Measurements from ENCODE around the gene TAOK2.

Gene TAOK2

DNA sequence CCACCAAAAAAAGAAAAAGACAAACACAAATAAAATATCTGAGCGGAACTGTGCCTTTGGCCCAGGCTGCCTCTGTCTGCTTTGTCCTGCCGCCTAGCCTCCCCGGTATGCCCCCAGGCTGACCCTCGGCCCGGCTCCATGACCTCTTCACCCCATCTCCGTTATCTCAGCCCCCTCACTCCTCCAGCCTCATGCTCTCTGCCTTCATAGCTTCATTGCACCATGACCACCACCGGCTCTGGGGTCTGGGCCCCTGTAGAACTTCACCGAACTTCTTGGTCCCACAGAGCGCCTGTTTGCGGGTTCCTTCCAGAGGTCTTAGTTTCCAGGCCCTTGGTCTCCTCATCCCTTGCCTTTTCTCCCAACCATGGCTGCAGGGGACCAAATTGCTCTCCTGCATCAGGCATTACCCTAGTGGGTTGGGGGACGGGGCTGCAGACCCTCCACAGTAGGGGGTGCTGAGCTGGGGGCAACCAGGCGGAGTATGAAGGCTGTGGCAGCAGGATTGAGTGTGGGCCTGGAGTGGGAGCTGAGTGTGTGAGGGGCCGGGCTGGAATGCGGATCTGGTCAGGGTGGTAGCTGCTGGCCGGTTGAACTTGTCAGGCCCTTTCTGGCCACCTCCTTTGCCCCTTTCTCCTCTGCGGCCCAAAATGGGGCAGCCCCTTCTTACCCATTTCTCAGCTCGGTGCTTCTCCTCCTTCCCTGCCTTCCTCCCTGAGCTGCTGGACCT, 14.8 kb downstream of the TAOK2 start:
- no peak for DNase-seq

DNA sequence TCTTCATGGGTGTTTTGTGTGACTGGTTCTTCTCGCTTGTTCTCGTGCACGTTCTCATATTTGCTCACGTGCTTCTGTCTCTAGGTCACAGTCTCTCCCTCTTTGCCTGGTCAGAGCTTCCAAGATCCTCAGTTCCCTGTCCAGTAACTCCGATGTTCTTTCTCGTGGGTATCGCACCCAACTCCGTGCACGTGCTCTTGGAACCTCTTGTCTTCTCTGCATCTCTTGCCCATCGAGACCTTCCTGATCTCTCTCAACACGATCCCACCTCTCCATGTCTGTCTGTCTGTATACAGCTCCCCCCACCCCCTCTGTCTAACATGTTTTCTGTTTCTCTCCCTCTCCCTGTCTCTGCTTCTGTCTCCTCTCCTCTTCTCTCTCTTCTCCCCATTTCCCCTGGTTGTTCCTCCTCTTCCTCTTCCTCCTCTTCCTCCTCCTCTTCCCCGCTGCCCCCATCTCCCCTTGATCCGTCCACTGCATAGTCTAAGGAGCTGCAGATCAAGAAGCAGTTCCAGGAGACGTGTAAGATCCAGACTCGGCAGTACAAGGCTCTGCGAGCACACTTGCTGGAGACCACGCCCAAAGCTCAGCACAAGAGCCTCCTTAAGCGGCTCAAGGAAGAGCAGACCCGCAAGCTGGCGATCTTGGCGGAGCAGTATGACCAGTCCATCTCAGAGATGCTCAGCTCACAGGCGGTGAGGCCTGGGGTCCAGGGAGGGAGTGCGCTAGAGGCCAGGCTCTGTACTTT, 15.6 kb downstream of the TAOK2 start:
- no peak for DNase-seq

DNA sequence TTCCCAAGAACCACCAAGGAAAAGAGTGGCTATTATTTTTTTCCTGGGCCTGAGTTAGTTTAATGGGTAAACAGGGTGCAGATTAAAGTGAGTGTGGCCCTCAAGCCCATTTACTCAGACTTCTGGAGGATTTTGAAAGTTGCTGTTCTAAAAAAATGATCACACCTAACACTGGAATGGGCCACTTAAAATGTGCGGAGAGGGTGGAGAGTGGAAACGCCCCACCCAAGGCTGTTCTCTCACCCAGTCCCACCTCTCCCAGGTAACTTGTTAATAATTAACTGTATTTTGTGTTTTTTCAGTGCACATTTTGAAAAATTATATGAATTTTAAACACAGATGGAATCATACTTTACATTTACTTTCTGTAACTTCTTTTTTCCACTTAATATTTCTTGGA, 16.4 kb downstream of the TAOK2 start:
- no peak for DNase-seq

DNA sequence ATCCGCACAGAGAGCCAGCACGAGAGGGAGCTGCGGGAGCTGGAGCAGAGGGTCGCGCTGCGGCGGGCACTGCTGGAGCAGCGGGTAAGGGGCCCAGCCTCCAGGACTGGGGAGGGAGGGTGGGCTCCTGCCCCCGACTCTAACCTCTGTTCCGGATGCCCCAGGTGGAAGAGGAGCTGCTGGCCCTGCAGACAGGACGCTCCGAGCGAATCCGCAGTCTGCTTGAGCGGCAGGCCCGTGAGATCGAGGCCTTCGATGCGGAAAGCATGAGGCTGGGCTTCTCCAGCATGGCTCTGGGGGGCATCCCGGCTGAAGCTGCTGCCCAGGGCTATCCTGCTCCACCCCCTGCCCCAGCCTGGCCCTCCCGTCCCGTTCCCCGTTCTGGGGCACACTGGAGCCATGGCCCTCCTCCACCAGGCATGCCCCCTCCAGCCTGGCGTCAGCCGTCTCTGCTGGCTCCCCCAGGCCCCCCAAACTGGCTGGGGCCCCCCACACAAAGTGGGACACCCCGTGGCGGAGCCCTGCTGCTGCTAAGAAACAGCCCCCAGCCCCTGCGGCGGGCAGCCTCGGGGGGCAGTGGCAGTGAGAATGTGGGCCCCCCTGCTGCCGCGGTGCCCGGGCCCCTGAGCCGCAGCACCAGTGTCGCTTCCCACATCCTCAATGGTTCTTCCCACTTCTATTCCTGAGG, 17.4 kb downstream of the TAOK2 start:
- DNase-seq = no peak

DNA sequence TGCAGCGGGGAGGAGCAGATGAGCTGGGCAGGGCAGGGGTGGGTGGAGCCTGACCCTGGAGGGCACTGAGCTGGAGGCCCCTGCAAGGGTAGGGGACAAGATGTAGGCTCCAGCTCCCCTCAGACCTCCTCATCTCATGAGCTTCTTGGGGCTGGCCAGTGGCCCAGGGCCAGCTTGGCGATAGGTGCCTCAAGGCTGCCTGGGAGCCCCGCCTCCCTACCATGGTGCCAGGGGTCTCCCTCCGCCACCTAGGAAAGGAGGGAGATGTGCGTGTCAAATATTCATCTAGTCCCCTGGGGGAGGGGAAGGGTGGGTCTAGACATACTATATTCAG, 17.9 kb downstream of the TAOK2 start:
- DNase-seq = no peak

DNA sequence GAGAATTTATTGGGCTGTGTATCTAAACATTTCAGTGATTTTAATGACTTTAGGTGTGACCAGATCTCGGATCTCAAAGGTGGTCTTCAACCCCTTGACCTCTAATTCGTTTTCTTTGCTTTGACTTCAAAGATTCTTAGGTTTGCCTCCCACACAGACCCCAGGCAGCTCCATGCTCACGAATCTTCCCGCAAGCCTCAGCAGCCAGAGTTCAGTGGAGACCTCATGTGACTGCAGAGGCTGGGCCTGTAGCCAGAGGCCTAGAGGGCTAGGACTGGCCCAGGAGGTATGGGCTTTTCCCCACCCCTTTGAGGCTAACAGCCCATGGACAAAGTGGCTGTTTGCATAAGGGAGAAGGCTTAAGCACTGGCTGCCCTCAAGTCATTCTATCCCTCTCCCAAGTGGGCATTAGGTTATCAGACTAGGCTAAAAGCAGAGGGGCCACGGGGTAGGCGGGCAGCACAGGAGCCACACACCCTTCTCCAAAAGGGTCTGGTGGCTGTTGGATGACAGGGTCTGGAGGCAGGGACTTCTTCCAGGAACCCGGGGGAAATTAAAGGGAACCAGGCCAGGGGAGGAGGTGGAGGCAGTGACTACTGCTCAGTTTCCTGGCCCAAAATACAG, 18.8 kb downstream of the TAOK2 start:
- no peak for DNase-seq

- DNase-seq = no peak
Observed at GRCh38 chr16:29993191-29993902, 19.7 kb downstream of the TAOK2 start.

DNA sequence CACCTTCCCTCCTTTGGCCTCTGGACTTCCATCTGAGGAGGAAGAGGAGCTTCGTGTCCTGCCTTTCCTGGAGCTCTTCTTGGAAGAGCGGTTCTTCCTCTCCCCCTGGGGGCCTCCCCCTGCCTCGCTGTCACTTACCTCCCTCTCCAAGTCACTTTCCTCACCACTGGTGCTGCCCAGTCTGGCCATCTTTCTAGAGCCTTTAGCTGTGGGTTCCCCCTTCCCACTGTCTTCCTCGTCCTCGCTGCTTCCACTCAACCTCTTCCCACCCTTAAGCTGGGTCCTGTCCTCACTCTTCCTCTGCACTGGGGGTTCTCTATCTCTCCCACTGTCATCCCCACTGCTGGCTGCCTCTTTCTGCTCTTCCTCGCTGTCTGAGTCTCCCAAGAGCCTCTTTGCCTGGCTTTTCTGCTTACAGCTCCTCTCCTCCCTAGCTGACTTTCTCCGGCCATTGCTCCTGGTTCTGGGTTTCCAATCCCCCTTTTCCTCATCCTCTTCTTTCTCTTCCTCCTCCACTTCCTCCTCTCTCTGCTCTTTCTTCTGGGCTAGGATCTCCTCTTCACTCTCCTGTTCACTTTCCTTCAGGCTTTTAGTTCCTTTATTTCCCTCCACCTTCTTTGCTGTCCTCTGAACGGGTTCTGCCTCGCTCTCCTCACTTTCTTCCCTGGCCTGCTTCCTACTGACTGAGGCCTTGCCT, 20.4 kb downstream of the TAOK2 start:
- DNase-seq = no peak

DNA sequence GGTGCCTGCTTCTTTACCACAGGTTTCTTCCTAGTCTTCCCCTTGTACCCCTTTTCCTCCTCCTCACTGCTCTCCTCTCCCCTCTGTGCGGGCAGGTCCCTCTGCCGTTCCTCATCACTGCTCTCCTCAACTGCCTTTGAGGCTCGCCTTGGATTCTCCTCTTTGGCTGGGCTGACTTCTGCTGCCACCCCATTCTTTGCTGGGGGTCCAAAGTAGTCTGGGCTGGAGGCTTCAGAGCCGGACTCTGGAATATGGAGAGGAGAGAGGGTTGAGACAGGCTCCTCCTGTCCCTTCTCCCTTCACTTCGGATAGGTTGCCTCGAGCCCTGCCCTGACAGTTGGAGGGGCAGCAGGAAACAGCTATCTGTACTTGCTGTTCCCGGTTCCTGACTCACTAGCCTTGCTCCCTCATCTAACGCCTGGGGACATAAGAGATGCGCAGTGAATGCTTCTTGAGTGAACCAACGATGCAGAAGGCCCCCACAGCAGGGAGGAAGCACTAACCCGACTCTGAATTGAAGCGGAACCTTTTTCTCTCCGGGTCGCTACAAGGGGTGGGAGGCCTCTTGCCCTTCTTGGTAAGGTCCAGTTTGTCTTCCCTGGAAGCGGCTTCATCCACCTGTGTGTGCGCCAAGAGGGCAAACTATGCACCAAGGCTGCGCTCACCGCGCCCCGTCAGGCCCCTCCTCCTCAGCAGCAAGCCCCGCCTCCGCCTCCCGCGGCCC, 21.1 kb downstream of the TAOK2 start:
- DNase-seq = peak; percentile 53

- DNase-seq = peak; percentile 84
Observed at GRCh38 chr16:29995324-29995910, 21.7 kb downstream of the TAOK2 start, which contains the start of gene HIRIP3. Gene HIRIP3, minus strand, starts transcription at chr16:29995617. Its CDS starts 12 bp downstream, at chr16:29995605.

DNA sequence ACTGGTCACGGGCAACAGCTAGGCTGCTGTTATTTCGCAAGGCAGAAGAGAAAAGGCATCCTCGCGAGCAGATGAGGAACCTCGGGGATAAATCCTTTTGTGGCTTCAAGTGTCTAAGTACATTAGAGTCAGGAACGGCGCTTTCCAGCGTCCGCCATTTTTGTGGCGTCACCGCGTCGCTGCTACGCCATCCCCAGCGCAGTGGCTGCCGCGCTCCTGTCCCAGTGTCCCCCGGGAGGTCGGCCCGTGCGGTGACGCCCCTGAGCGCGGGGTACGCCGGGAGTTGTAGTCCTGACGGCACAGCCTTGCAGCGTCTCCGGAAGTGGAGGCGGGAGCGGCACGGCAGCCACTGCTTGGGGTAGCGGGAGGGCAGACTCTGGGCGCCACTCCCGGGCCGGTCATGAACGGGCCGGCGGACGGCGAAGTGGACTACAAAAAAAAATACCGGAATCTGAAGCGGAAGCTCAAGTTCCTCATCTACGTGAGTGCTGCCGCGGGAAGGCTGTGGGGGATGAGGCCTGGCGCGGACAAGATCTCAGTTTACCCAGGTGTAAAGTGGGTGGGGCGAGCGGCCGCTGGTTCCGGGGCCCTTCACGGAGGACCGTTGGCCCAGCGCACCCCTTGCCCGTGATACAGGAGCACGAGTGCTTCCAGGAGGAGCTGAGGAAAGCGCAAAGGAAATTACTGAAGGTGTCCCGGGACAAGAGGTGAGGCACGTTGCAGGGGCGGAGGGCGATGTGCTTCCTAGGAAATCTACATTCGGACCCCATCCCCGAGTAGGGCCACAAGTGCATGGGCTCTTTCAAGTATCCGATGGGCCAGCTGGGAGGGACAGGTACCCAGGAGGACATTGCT, 22.5 kb downstream of the TAOK2 start, which contains the start of gene INO80E:
INO80E (plus strand) TSS at position 331 of the 855 bp plus-strand sequence; CDS start at position 401, 70 bp downstream.
- DNase-seq = peak; percentile 97

GRCh38 chr16:29996766-29997250, 23.1 kb downstream of the TAOK2 start:
- no peak for DNase-seq

GRCh38 chr16:29999605-30000004, 25.9 kb downstream of the TAOK2 start:
- no peak for DNase-seq

DNA sequence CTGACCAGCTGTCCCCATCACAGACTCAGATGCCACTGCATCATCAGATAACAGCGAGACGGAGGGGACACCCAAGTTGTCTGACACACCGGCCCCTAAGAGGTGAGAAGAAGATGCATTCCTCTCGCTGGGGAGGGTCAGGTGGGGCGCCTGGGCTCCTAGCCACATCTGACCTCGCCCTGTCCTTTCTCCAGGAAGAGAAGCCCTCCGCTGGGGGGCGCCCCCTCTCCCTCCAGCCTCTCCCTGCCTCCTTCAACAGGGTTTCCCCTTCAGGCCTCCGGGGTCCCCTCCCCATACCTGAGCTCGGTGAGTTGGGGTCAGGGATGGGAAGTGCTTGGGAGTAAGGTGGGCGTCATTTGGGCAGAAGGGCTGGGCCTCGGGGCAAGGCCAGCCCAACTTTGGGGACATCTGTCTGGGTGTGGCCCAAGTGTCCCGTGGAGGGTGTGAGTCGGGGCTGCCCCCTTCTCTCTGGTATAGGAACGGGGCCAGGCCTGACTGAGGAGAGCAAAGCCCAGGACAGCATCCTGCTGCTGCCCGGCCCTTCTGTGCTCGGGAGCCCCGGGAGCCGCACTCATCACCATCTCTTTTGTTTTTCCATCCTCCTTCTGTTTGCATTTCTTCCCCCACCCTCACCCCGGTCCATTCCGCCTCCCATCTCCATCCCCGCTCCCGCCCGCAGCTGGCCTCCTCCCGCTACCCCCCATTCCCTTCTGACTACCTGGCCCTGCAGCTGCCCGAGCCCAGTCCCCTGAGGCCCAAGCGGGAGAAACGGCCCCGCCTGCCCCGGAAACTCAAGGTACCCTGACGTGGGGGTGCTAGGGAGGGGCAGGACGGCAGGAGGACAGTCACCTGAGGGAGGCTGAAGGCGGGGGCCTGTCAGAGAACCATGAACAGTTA, 27.3 kb downstream of the TAOK2 start:
- no peak for DNase-seq

DNA sequence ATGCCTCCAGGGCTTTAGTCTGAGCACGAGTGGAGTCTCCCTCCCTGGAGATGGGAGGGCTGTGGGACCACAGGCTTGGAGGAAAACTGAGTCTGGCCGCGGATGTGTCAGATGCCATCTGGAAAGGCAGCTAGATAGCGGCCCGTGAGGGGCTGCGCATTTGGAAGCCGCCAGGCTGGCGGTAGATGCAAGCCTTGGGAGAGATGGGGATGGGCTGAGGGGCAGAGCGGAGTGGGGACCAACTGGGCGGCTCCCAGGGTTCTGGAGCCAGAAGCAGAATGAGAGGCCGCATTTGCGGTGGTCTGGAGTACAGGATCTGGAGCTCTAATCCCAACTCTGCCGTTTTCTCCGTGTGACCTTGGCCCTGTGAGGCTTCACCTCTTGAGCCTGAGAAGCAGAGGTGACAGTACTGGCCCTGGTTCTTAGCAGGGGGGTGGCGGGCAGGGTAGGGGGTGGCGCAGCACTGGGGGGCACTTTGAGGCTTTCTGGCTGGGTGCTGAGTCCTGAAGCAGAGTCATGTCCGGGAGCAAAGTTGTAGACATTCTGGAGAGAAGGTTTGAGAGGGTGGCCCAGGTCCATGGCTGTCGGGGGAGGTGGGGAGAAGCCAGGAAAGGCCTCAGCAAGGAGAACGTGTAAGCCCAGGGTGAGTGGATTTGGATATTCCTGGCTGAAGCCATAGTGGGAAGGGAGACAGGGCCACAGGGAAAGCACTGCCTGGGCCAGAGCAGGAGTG, 29.1 kb downstream of the TAOK2 start:
- no peak for DNase-seq

- DNase-seq = no peak
Observed at GRCh38 chr16:30003670-30004423, 30.2 kb downstream of the TAOK2 start.

GRCh38 chr16:30004424-30004776, 30.7 kb downstream of the TAOK2 start:
- DNase-seq = no peak

Data from fibroblast of skin of scalp (primary cell).